Trophoblast cell (in vitro differentiated cells and primary cell): ENCODE data around the gene POLR1C.
"Not testable (repeated sequence)": the region's sequence is repeated elsewhere in the genome, so short reads cannot be mapped to it uniquely, and the experiment has no call there.

ENCODE experiments used
- DNase-seq, 2 donors: peaks; one replicate each; pipeline ENCODE4 v3.0.0-alpha.2; 2016
- H2AFZ ChIP-seq: 2 replicates; pipeline ENCODE4 v1.6.1; 2013; ENCODE audit warnings: low read length, moderate library complexity, mild to moderate bottlenecking; ENCODE audit not compliant: insufficient read depth, poor library complexity
- H2AK5ac ChIP-seq: 2 replicates; pipeline ENCODE4 v1.6.1; 2013; ENCODE audit warnings: mild to moderate bottlenecking, low read length
- H2BK120ac ChIP-seq: 2 replicates; pipeline ENCODE4 v1.6.1; 2013; ENCODE audit warnings: low read length, mild to moderate bottlenecking, moderate library complexity; ENCODE audit not compliant: insufficient read depth, poor library complexity
- H2BK12ac ChIP-seq: 2 replicates; pipeline ENCODE4 v1.6.1; 2013; ENCODE audit warnings: mild to moderate bottlenecking, low read length, moderate library complexity
- H2BK5ac ChIP-seq: 2 replicates; pipeline ENCODE4 v1.6.1; 2013; ENCODE audit warnings: low read length, low read depth, moderate library complexity, mild to moderate bottlenecking; ENCODE audit not compliant: poor library complexity
- H3K14ac ChIP-seq: 2 replicates; pipeline ENCODE4 v1.6.1; 2013; ENCODE audit warnings: mild to moderate bottlenecking, low read length
- H3K18ac ChIP-seq: 2 replicates; pipeline ENCODE4 v1.6.1; 2013; ENCODE audit warnings: mild to moderate bottlenecking, low read length
- H3K23ac ChIP-seq: 2 replicates; pipeline ENCODE4 v1.6.1; 2013; ENCODE audit warnings: low read length
- H3K27ac ChIP-seq: 2 replicates; pipeline ENCODE4 v1.5.1; 2013; ENCODE audit warnings: low read depth, mild to moderate bottlenecking, inconsistent platforms, low read length, moderate library complexity
- H3K27me3 ChIP-seq: 2 replicates; pipeline ENCODE4 v1.6.1; 2013; ENCODE audit warnings: inconsistent platforms, mild to moderate bottlenecking, low read length, moderate library complexity; ENCODE audit not compliant: insufficient read depth
- H3K36me3 ChIP-seq, 2 experiments: 1 replicate in 1 of 2; 2 replicates in 1 of 2; pipeline ENCODE4 v1.6.1; 2013; ENCODE audit warnings: low read length in 2 of 2, mild to moderate bottlenecking in 2 of 2, moderate library complexity in 1 of 2; ENCODE audit not compliant: insufficient read depth in 2 of 2, control insufficient read depth in 1 of 2
- H3K4ac ChIP-seq: 2 replicates; pipeline ENCODE4 v1.6.1; 2013; ENCODE audit warnings: low read depth, mild to moderate bottlenecking, low read length, moderate library complexity
- H3K4me1 ChIP-seq, 2 experiments: 1 replicate in 1 of 2; 2 replicates in 1 of 2; pipeline ENCODE4 v1.6.1; 2013; ENCODE audit warnings: low read length in 2 of 2, mild to moderate bottlenecking in 2 of 2, moderate library complexity in 1 of 2; ENCODE audit not compliant: insufficient read depth in 2 of 2, control insufficient read depth in 1 of 2
- H3K4me2 ChIP-seq: 2 replicates; pipeline ENCODE4 v1.6.1; 2013; ENCODE audit warnings: inconsistent platforms, mild to moderate bottlenecking, low read length, moderate library complexity
- H3K4me3 ChIP-seq: 2 replicates; pipeline ENCODE4 v1.5.1; 2013; ENCODE audit warnings: mild to moderate bottlenecking, low read depth, low read length, inconsistent platforms
- H3K79me1 ChIP-seq: one replicate; pipeline ENCODE4 v1.6.1; 2013; ENCODE audit warnings: low read length
- H3K79me2 ChIP-seq: 2 replicates; pipeline ENCODE4 v1.6.1; 2013; ENCODE audit warnings: low read length, mild to moderate bottlenecking; ENCODE audit not compliant: control insufficient read depth, insufficient read depth, poor library complexity
- H3K9ac ChIP-seq: 2 replicates; pipeline ENCODE4 v1.6.1; 2013; ENCODE audit warnings: mild to moderate bottlenecking, low read length
- H3K9me3 ChIP-seq: 2 replicates; pipeline ENCODE4 v1.6.1; 2013; ENCODE audit warnings: low read depth, mild to moderate bottlenecking, control low read depth, inconsistent platforms, low read length; ENCODE audit not compliant: insufficient read depth
- H4K12ac ChIP-seq: 2 replicates; pipeline ENCODE4 v1.6.1; 2013; ENCODE audit warnings: low read depth, mild to moderate bottlenecking, low read length, moderate library complexity
- H4K8ac ChIP-seq: 2 replicates; pipeline ENCODE4 v1.6.1; 2013; ENCODE audit warnings: low read depth, mild to moderate bottlenecking, low read length, moderate library complexity
- H4K91ac ChIP-seq: one replicate; pipeline ENCODE4 v1.6.1; 2013; ENCODE audit warnings: low read depth, mild to moderate bottlenecking, low read length, moderate library complexity
- WGBS: extraction: QIAGEN DNeasy Blood & Tissue Kit; methylation state at CpG from one replicate; pipeline ENCODE4 v1.1.7; 2013; ENCODE audit warnings: missing lambda C conversion rate; ENCODE audit not compliant: insufficient read length, insufficient coverage; ENCODE audit errors: extremely low coverage; 5-methylcytosine and 5-hydroxymethylcytosine counted together

The POLR1C gene

GRCh38 chr6:43524483-43524961 is 7.6 kb downstream of the POLR1C start:
- H3K4me1 ChIP-seq = peaks cover 4 to 11% of the 10 kb centered on the region in 2 experiments
- H3K18ac ChIP-seq = no peak overlapping the region
- no peak overlapping the region for H3K9ac ChIP-seq
- H3K4me2 ChIP-seq = no peak overlapping the region
- H2BK5ac ChIP-seq = no peak overlapping the region
- H3K4me3 ChIP-seq = no peak overlapping the region
- H2AFZ ChIP-seq = no peak overlapping the region
- H3K36me3 ChIP-seq = peaks cover 52 to 80% of the 10 kb centered on the region in 2 experiments
- no peak overlapping the region for H4K8ac ChIP-seq
- no peak overlapping the region for H3K14ac ChIP-seq
- no peak overlapping the region for H3K27ac ChIP-seq
- no peak overlapping the region for H2BK12ac ChIP-seq
- no CpG with 5 or more reads among the region's 10 CpGs for WGBS
- H2AK5ac ChIP-seq = no peak overlapping the region
- no peaks in the 10 kb centered on the region for H3K79me2 ChIP-seq
- no peak overlapping the region for H4K91ac ChIP-seq
- no peaks in the 10 kb centered on the region for H3K79me1 ChIP-seq
- no peak overlapping the region for H3K4ac ChIP-seq
- DNase-seq = peak; percentile 49 to 76
- H3K23ac ChIP-seq = no peak overlapping the region
- H2BK120ac ChIP-seq = no peak overlapping the region
- no peaks in the 10 kb centered on the region for H3K27me3 ChIP-seq
- H3K9me3 ChIP-seq = no peaks in the 10 kb centered on the region
- no peak overlapping the region for H4K12ac ChIP-seq

- Histone ChIP-seq H3K4ac (no peak overlapping the region), H2BK5ac (no peak overlapping the region), H3K79me2 (no peaks in the 10 kb centered on the region), H3K27me3 (no peaks in the 10 kb centered on the region), H3K14ac (no peak overlapping the region), H3K36me3 (peaks cover 14 to 32% of the 10 kb centered on the region in 2 experiments), H4K91ac (no peak overlapping the region), H3K23ac (no peak overlapping the region), H4K8ac (no peak overlapping the region), H3K9ac (no peak overlapping the region), H4K12ac (no peak overlapping the region), H3K4me2 (no peak overlapping the region), H3K4me3 (no peak overlapping the region), H2AFZ (no peak overlapping the region), H2AK5ac (no peak overlapping the region), H3K18ac (no peak overlapping the region), H3K79me1 (no peaks in the 10 kb centered on the region), H2BK120ac (no peak overlapping the region), H3K4me1 (peaks cover 0 to 5% of the 10 kb centered on the region in 2 experiments), H3K27ac (no peak overlapping the region), H2BK12ac (no peak overlapping the region), H3K9me3 (no peaks in the 10 kb centered on the region)
- WGBS = no CpG with 5 or more reads among the region's 1 CpG
- DNase-seq = no peak
Observed at GRCh38 chr6:43532201-43532600, 15.3 kb downstream of the POLR1C start.

- H4K12ac ChIP-seq, H3K4ac ChIP-seq, H4K8ac ChIP-seq, H3K4me3 ChIP-seq, H3K27ac ChIP-seq, H2BK120ac ChIP-seq, DNase-seq, H2AFZ ChIP-seq, H2BK5ac ChIP-seq, H3K9ac ChIP-seq, H3K18ac ChIP-seq, H3K14ac ChIP-seq, H3K79me2 ChIP-seq, H3K23ac ChIP-seq, H2BK12ac ChIP-seq, H4K91ac ChIP-seq, H2AK5ac ChIP-seq, H3K9me3 ChIP-seq, H3K79me1 ChIP-seq, H3K27me3 ChIP-seq, H3K4me2 ChIP-seq, H3K4me1 ChIP-seq: not testable (repeated sequence)
- WGBS = no CpG with 5 or more reads among the region's 17 CpGs
- peaks cover 15 to 26% of the 10 kb centered on the region in 2 experiments for H3K36me3 ChIP-seq
Observed at GRCh38 chr6:43538986-43539385, 22.1 kb downstream of the POLR1C start.

- not testable (repeated sequence) for H3K4me3 ChIP-seq, H2AK5ac ChIP-seq, H3K4me2 ChIP-seq, H3K4me1 ChIP-seq, H4K8ac ChIP-seq, H2BK12ac ChIP-seq, H3K18ac ChIP-seq, H2BK5ac ChIP-seq, H4K91ac ChIP-seq, H3K27ac ChIP-seq, H3K9ac ChIP-seq, H3K27me3 ChIP-seq, H3K4ac ChIP-seq, H3K14ac ChIP-seq, DNase-seq, H3K79me1 ChIP-seq, H3K23ac ChIP-seq, H3K9me3 ChIP-seq, H4K12ac ChIP-seq, H2BK120ac ChIP-seq, H3K79me2 ChIP-seq, H2AFZ ChIP-seq
- WGBS = no CpG with 5 or more reads among the region's 20 CpGs
- peaks cover 15 to 27% of the 10 kb centered on the region in 2 experiments for H3K36me3 ChIP-seq
Observed at GRCh38 chr6:43539409-43539808, 22.5 kb downstream of the POLR1C start.
